ENCODE results near the gene CYP11A1.

DNA sequence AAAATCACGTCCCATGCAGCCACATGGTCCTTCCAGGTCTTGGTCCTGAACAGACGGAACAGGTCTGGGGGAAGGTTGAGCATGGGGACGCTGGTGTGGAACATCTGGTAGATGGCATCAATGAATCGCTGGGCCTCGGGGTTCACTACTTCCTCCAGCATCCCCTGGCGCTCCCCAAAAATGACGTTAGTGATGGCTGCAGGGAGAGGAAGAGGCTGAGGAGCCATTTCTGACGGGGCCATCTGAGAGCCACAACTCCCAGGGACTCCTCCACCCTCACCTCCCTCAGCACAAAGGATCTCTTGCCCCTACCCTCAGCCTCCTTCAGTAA, 23.7 kb downstream of the CYP11A1 start:
- TF ChIP-seq CTCF (IDR thresholded peaks at IDR 0.05) (no peak), POLR2A (IDR thresholded peaks at IDR 0.05) (no peak)
